WTC11 (cell line): Measurements from ENCODE around the gene POLH. TPM values are rescaled to one million over a fixed set of nuclear protein-coding genes. Genes with fewer than 3 reads are reported as not detected.

ENCODE experiments used
- ATAC-seq: fragments of 200-7000 bp; cut with Tn5 transposase; 2 replicates; pipeline ENCODE4 v1.10.0; 2021; ENCODE audit warnings: mild to moderate bottlenecking, moderate library complexity
- CTCF ChIA-PET: fragments of 300-600 bp; sonication (Branson Sonifier 250); formaldehyde crosslinking; loops from one replicate; lab custom pipeline; 2021; ENCODE audit warnings: antibody characterized with exemption; lab: Charles Lee
- POLR2A ChIA-PET: fragments of 350-600 bp; sonication (Branson Sonifier 250); formaldehyde crosslinking; loops from one replicate; lab custom pipeline; 2021; ENCODE audit warnings: antibody characterized with exemption; lab: Charles Lee
- DNase-seq: peaks from one replicate; pipeline ENCODE4 v3.0.0; 2021; ENCODE audit warnings: low spot score
- H3K27ac Mint-ChIP-seq: 2 replicates; pipeline ENCODE4 v1.8.0; 2021; ENCODE audit warnings: mixed read lengths
- H3K27me3 Mint-ChIP-seq: 2 replicates; pipeline ENCODE4 v1.8.0; 2021; ENCODE audit warnings: low read depth, mild to moderate bottlenecking, moderate library complexity, mixed read lengths
- H3K36me3 Mint-ChIP-seq: 2 replicates; pipeline ENCODE4 v1.8.0; 2021; ENCODE audit warnings: mixed read lengths
- H3K4me1 Mint-ChIP-seq: 2 replicates; pipeline ENCODE4 v1.8.0; 2022; ENCODE audit warnings: mixed read lengths
- H3K4me3 Mint-ChIP-seq: 2 replicates; pipeline ENCODE4 v1.8.0; 2021; ENCODE audit warnings: mild to moderate bottlenecking, moderate library complexity, mixed read lengths
- H3K9me3 Mint-ChIP-seq: 2 replicates; pipeline ENCODE4 v1.8.0; 2021; ENCODE audit warnings: mixed read lengths
- ATF1 ChIP-seq: sonication (generic); formaldehyde crosslinking; IDR thresholded peaks from 2 replicates; pipeline ENCODE4 v1.8.1; 2023; ENCODE audit warnings: mild to moderate bottlenecking, moderate library complexity, missing genetic modification reagents
- ATF3 ChIP-seq: sonication (generic); formaldehyde crosslinking; conservative IDR thresholded peaks from 2 replicates; pipeline ENCODE4 v1.8.1; 2022; ENCODE audit warnings: mild to moderate bottlenecking, missing genetic modification reagents
- FOXJ3 ChIP-seq: sonication (generic); formaldehyde crosslinking; IDR thresholded peaks from 2 replicates; pipeline ENCODE4 v1.9.0; 2021; ENCODE audit warnings: missing genetic modification reagents, mild to moderate bottlenecking, borderline replicate concordance
- HMGA2 ChIP-seq: fragments of 250-450 bp; sonication (Bioruptor Pico); IDR thresholded peaks from 2 replicates; pipeline ENCODE4 v1.4.0; 2021; ENCODE audit warnings: mild to moderate bottlenecking, moderate library complexity
- KAT7 ChIP-seq: sonication (generic); formaldehyde crosslinking; IDR thresholded peaks from 2 replicates; pipeline ENCODE4 v1.8.1; 2023; ENCODE audit warnings: missing genetic modification reagents, mild to moderate bottlenecking, borderline replicate concordance
- MYBL2 ChIP-seq: sonication (generic); formaldehyde crosslinking; IDR thresholded peaks from 2 replicates; pipeline ENCODE4 v1.8.1; 2023; ENCODE audit warnings: mild to moderate bottlenecking, moderate library complexity, missing genetic modification reagents
- RELA ChIP-seq: sonication (generic); formaldehyde crosslinking; IDR thresholded peaks from 2 replicates; pipeline ENCODE4 v1.8.1; 2022; ENCODE audit warnings: missing genetic modification reagents, mild to moderate bottlenecking, borderline replicate concordance
- SP1 ChIP-seq: sonication (generic); formaldehyde crosslinking; conservative IDR thresholded peaks from 2 replicates; pipeline ENCODE4 v1.8.1; 2022; ENCODE audit warnings: missing genetic modification reagents
- STAT6 ChIP-seq: sonication (generic); formaldehyde crosslinking; conservative IDR thresholded peaks from 2 replicates; pipeline ENCODE4 v1.8.1; 2023; ENCODE audit warnings: mild to moderate bottlenecking, low read depth, missing genetic modification reagents, moderate library complexity
- TCF7 ChIP-seq: sonication (generic); formaldehyde crosslinking; IDR thresholded peaks from 2 replicates; pipeline ENCODE4 v1.8.0; 2022; ENCODE audit warnings: mild to moderate bottlenecking, low read depth, missing genetic modification reagents, moderate library complexity
- TEAD4 ChIP-seq: sonication (generic); formaldehyde crosslinking; IDR thresholded peaks from 2 replicates; pipeline ENCODE4 v1.8.0; 2022; ENCODE audit warnings: mild to moderate bottlenecking, missing genetic modification reagents
- TP53 ChIP-seq: sonication (generic); formaldehyde crosslinking; IDR thresholded peaks from 2 replicates; pipeline ENCODE4 v1.8.1; 2023; ENCODE audit warnings: mild to moderate bottlenecking, missing genetic modification reagents
- ZBTB21 ChIP-seq: sonication (generic); formaldehyde crosslinking; IDR thresholded peaks from 2 replicates; pipeline ENCODE4 v1.8.1; 2023; ENCODE audit warnings: mild to moderate bottlenecking, missing genetic modification reagents, borderline replicate concordance
- ZMAT4 ChIP-seq: fragments of 250-450 bp; sonication (Bioruptor Pico); IDR thresholded peaks from 2 replicates; pipeline ENCODE4 v1.9.0; 2021; ENCODE audit warnings: mild to moderate bottlenecking
- ZNF121 ChIP-seq: sonication (generic); formaldehyde crosslinking; IDR thresholded peaks from 2 replicates; pipeline ENCODE4 v1.8.0; 2023; ENCODE audit warnings: missing genetic modification reagents
- ZNF219 ChIP-seq: sonication (generic); formaldehyde crosslinking; IDR thresholded peaks from 2 replicates; pipeline ENCODE4 v1.8.0; 2023; ENCODE audit warnings: missing genetic modification reagents, mild to moderate bottlenecking, borderline replicate concordance
- ZNF512 ChIP-seq: sonication (generic); formaldehyde crosslinking; IDR thresholded peaks from 2 replicates; pipeline ENCODE4 v1.8.1; 2022; ENCODE audit warnings: missing genetic modification reagents, borderline replicate concordance
- ZNF671 ChIP-seq: fragments of 250-450 bp; sonication (Bioruptor Pico); IDR thresholded peaks from 2 replicates; pipeline ENCODE4 v1.8.0; 2021; ENCODE audit warnings: mild to moderate bottlenecking
- total RNA-seq: library from RNA; stranded (reverse); gene quantifications from 3 replicates; pipeline ENCODE4 v1.2.3, GENCODE V29; 2021
- TF ChIP-seq, protein P1 (sequence below): sonication (generic); formaldehyde crosslinking; IDR thresholded peaks from 2 replicates; pipeline ENCODE4 v1.8.1; 2023; ENCODE audit warnings: mild to moderate bottlenecking, missing genetic modification reagents
- TF ChIP-seq, protein P2 (sequence below): fragments of 250-450 bp; sonication (Bioruptor Pico); IDR thresholded peaks from 2 replicates; pipeline ENCODE4 v1.9.0; 2021; ENCODE audit warnings: moderate library complexity, mild to moderate bottlenecking, inconsistent platforms, borderline replicate concordance

Gene POLH
- total RNA-seq, 1 experiment from 2014 or later = 28.0 TPM

DNA sequence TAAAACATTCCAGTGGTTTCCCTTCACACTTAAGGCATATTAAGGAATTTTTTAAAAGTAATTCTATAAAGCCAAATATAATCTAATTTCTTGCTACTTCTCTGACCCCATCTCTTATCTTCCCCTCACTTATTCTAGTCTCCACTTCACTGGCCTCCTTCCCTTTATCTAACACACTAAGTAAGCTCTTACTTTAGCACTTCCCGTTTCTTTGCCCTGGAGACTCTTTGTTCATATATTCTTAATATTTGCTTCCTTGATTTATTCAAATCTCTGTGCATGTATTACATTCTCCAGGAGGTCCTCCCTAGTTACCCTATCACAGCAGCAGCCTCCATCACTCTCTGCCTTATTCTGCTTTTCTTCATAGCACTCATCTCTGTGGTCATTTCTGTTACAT, 32.8 kb downstream of the POLH start (continued):
- TF ChIP-seq RELA (CRISPR knock-in tag) (no peak), HMGA2 (no peak), TP53 (CRISPR knock-in tag) (no peak), ZNF671 (CRISPR knock-in tag) (no peak), TEAD4 (CRISPR knock-in tag) (no peak), ATF1 (CRISPR knock-in tag) (no peak), FOXJ3 (no peak), ZNF512 (CRISPR knock-in tag) (no peak), SP1 (CRISPR knock-in tag) (no peak)

DNA sequence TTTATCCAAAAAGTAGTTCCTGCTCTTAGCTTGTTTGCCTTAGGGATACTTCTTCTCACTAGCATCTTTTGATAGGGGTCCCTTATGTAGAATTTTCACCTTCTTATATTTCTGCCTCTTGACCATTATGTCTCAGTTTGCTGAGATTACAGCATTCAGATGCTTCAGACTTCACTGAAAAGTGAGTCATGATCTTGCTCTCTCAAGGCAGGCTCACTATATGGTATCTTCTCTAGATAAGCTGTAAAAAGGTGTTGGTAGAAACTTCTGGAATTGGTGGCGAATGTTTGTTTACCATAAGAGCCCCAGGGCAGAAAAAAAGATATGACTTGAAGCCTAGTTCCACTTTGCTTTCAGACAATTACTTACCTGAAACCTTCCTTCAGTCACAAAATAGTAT, 33.4 kb downstream of the POLH start:
- H3K4me3 Mint-ChIP-seq = no peak overlapping the region

DNA sequence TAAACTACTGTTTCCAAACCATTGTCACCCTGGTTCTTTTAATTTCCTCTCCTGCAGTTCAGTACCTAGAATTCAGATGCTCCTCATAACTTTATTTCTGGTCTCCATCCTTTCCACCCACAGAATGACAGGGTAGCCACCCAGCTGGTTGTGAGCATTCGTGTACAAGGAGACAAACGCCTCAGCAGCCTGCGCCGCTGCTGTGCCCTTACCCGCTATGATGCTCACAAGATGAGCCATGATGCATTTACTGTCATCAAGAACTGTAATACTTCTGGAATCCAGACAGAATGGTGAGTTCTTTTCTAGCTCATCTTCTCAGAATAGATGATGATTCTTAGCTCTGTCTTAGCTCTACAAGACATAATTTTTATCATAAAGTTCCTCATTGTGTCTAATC, 34.4 kb downstream of the POLH start:
- ATAC-seq = no peak
- DNase-seq = no peak
- H3K27ac Mint-ChIP-seq = no peak overlapping the region
- no peaks in the 10 kb centered on the region for H3K4me1 Mint-ChIP-seq
- H3K36me3 Mint-ChIP-seq = peaks cover 29% of the 10 kb centered on the region
- no peak for TF ChIP-seq ZBTB21 (CRISPR knock-in tag)
- TF ChIP-seq KAT7 (CRISPR knock-in tag) = no peak
- TF ChIP-seq ZMAT4 (CRISPR knock-in tag) = no peak
- no peak overlapping the region for H3K4me3 Mint-ChIP-seq
- no peaks in the 10 kb centered on the region for H3K9me3 Mint-ChIP-seq
- ChIA-PET CTCF (interaction anchor here (1.2 to 1.5 kb wide), 3 partner anchors 19 to 468 kb away, joined by 4 to 5 read pairs (median 4); partner anchors contain the start of gene GTPBP2), POLR2A (interaction anchor here (0.7 to 1.3 kb wide), 2 partner anchors 19 to 35 kb away, joined by 3 to 4 read pairs; partner anchors contain the start of genes GTPBP2, POLH and XPO5)
- no peaks in the 10 kb centered on the region for H3K27me3 Mint-ChIP-seq

More for the DNA sequence above, 33.4 kb downstream of the POLH start:
- ChIA-PET CTCF (interaction anchor here (0.8 to 1.6 kb wide), 4 partner anchors 9 to 465 kb away, joined by 3 to 12 read pairs (median 4); partner anchors contain the start of genes POLR1C and YIPF3), POLR2A (no interaction called here)
- ATAC-seq = no peak
- H3K9me3 Mint-ChIP-seq = no peaks in the 10 kb centered on the region
- no peaks in the 10 kb centered on the region for H3K27me3 Mint-ChIP-seq
- H3K27ac Mint-ChIP-seq = no peak overlapping the region
- no peak for DNase-seq
- TF ChIP-seq, protein P1, sequence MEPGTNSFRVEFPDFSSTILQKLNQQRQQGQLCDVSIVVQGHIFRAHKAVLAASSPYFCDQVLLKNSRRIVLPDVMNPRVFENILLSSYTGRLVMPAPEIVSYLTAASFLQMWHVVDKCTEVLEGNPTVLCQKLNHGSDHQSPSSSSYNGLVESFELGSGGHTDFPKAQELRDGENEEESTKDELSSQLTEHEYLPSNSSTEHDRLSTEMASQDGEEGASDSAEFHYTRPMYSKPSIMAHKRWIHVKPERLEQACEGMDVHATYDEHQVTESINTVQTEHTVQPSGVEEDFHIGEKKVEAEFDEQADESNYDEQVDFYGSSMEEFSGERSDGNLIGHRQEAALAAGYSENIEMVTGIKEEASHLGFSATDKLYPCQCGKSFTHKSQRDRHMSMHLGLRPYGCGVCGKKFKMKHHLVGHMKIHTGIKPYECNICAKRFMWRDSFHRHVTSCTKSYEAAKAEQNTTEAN (CRISPR knock-in tag) = no peak
- TF ChIP-seq ATF3 = no peak
- no peak for TF ChIP-seq ZNF219 (CRISPR knock-in tag)
- no peak for TF ChIP-seq TCF7 (CRISPR knock-in tag)
- no peak for TF ChIP-seq ZNF121
- TF ChIP-seq, all 79 proteins: peak for 0
- no peaks in the 10 kb centered on the region for H3K4me1 Mint-ChIP-seq
- H3K36me3 Mint-ChIP-seq = peaks cover 34% of the 10 kb centered on the region

GRCh38 chr6:43613721-43614395, 37.9 kb downstream of the POLH start:
- CTCF ChIA-PET = interaction anchor here (1.4 kb wide), 1 partner anchor 53 kb away, joined by 4 read pairs; no protein-coding TSS in a partner anchor
- Mint-ChIP-seq H3K4me1 (no peaks in the 10 kb centered on the region), H3K4me3 (no peak overlapping the region), H3K36me3 (peaks cover 23% of the 10 kb centered on the region), H3K9me3 (no peaks in the 10 kb centered on the region), H3K27me3 (no peaks in the 10 kb centered on the region), H3K27ac (no peak overlapping the region)
- POLR2A ChIA-PET = no interaction called here
- DNase-seq (no peak), ATAC-seq (no peak)
- TF ChIP-seq ZNF219 (CRISPR knock-in tag) = no peak
- TF ChIP-seq, protein P2, sequence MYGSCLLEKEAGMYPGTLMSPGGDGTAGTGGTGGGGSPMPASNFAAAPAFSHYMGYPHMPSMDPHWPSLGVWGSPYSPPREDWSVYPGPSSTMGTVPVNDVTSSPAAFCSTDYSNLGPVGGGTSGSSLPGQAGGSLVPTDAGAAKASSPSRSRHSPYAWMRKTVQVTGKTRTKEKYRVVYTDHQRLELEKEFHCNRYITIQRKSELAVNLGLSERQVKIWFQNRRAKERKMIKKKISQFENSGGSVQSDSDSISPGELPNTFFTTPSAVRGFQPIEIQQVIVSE (CRISPR knock-in tag) = no peak
- TF ChIP-seq RELA (CRISPR knock-in tag) = no peak
- TF ChIP-seq STAT6 (CRISPR knock-in tag) = no peak
- no peak for TF ChIP-seq MYBL2 (CRISPR knock-in tag)
